G401.6 (cell line): ENCODE measurements around the gene PTPRM.

Source experiments
- FAIRE-seq: peaks from 2 replicates; lab custom pipeline; 2012; peaks lifted over from hg19 to GRCh38; lab: Jason Lieb, UNC

PTPRM gene

GRCh38 chr18:8402237-8402636 is 835.1 kb downstream of the PTPRM start:
- FAIRE-seq, result no peak

GRCh38 chr18:8403713-8404112 is 836.6 kb downstream of the PTPRM start:
- no peak for FAIRE-seq

GRCh38 chr18:8406186-8406867 is 839.2 kb downstream of the PTPRM start:
- no peak for FAIRE-seq

- no peak for FAIRE-seq
Measured at GRCh38 chr18:8406868-8407250, 839.7 kb downstream of the PTPRM start.

- FAIRE-seq, result no peak
Measured at GRCh38 chr18:8409151-8409550, 842.0 kb downstream of the PTPRM start.

- FAIRE-seq, result no peak
Measured at GRCh38 chr18:8411492-8411891, 844.4 kb downstream of the PTPRM start.

- no peak for FAIRE-seq
Measured at GRCh38 chr18:8412117-8412516, 845.0 kb downstream of the PTPRM start.

GRCh38 chr18:8413189-8413588 is 846.1 kb downstream of the PTPRM start:
- FAIRE-seq, result no peak

GRCh38 chr18:8413751-8414150 is 846.6 kb downstream of the PTPRM start:
- FAIRE-seq, result no peak

- FAIRE-seq, result no peak
Measured at GRCh38 chr18:8416212-8417019, 849.3 kb downstream of the PTPRM start.

GRCh38 chr18:8422391-8422790 is 855.3 kb downstream of the PTPRM start:
- no peak for FAIRE-seq

GRCh38 chr18:8423051-8423557 is 856.0 kb downstream of the PTPRM start:
- FAIRE-seq, result no peak

- FAIRE-seq, result no peak
Measured at GRCh38 chr18:8424481-8424880, 857.4 kb downstream of the PTPRM start.

GRCh38 chr18:8424917-8425725 is 858.0 kb downstream of the PTPRM start:
- no peak for FAIRE-seq

- FAIRE-seq, result no peak
Measured at GRCh38 chr18:8426401-8426800, 859.3 kb downstream of the PTPRM start.

- FAIRE-seq, result no peak
Measured at GRCh38 chr18:8427339-8427738, 860.2 kb downstream of the PTPRM start.

- no peak for FAIRE-seq
Measured at GRCh38 chr18:8428951-8429350, 861.8 kb downstream of the PTPRM start.

- FAIRE-seq, result no peak
Measured at GRCh38 chr18:8431036-8431435, 863.9 kb downstream of the PTPRM start.

- FAIRE-seq, result no peak
Measured at GRCh38 chr18:8433323-8433722, 866.2 kb downstream of the PTPRM start.

GRCh38 chr18:8433771-8434170 is 866.7 kb downstream of the PTPRM start:
- no peak for FAIRE-seq

GRCh38 chr18:8435376-8435775 is 868.3 kb downstream of the PTPRM start:
- FAIRE-seq, result no peak

GRCh38 chr18:8439055-8439454 is 871.9 kb downstream of the PTPRM start:
- no peak for FAIRE-seq

GRCh38 chr18:8443505-8443904 is 876.4 kb downstream of the PTPRM start:
- no peak for FAIRE-seq
